H1 (cell line): Measurements from ENCODE around the gene ABI3BP. TPM values are rescaled to one million over a fixed set of nuclear protein-coding genes. Genes with fewer than 3 reads are reported as not detected.

Source experiments
- CTCF ChIA-PET: fragments of 300-600 bp; sonication (Branson Sonifier 250); formaldehyde crosslinking; loops from one replicate; lab custom pipeline; 2021; ENCODE audit not compliant: partially characterized antibody; lab: Charles Lee
- POLR2A ChIA-PET: fragments of 300-600 bp; sonication (Branson Sonifier 250); formaldehyde crosslinking; loops from one replicate; lab custom pipeline; 2021; ENCODE audit warnings: inconsistent platforms; ENCODE audit not compliant: partially characterized antibody; lab: Charles Lee
- DNase-seq, 2 experiments: peaks; one replicate each; pipeline versions ENCODE4 v3.0.0 to v3.0.0-alpha.2; 2010 to 2022; ENCODE audit warnings: low spot score in 2 of 2, low read depth in 1 of 2, mixed read lengths in 1 of 2
- FAIRE-seq: peaks from 2 replicates; lab custom pipeline; 2011; peaks lifted over from hg19 to GRCh38; lab: Jason Lieb, UNC
- H2AFZ ChIP-seq: 2 replicates; pipeline ENCODE4 v1.8.1; 2012; ENCODE audit warnings: low read length, inconsistent platforms
- H2AK5ac ChIP-seq: 2 replicates; pipeline ENCODE4 v1.6.1; 2013; ENCODE audit warnings: low read depth, low read length
- H2BK120ac ChIP-seq: replicated peaks from 2 replicates; pipeline ENCODE3; 2013; ENCODE audit warnings: low read depth, low read length, inconsistent platforms
- H2BK12ac ChIP-seq: 2 replicates; pipeline ENCODE4 v1.6.1; 2013; ENCODE audit warnings: low read depth, low read length
- H2BK15ac ChIP-seq: 2 replicates; pipeline ENCODE4 v1.6.1; 2013; ENCODE audit warnings: low read length
- H2BK20ac ChIP-seq: 2 replicates; pipeline ENCODE4 v1.6.1; 2013; ENCODE audit warnings: low read length
- H2BK5ac ChIP-seq: 2 replicates; pipeline ENCODE4 v1.6.1; 2013; ENCODE audit warnings: low read depth, low read length
- H3K14ac ChIP-seq: 2 replicates; pipeline ENCODE4 v1.6.1; 2013; ENCODE audit warnings: inconsistent platforms; ENCODE audit not compliant: insufficient read length
- H3K18ac ChIP-seq: 2 replicates; pipeline ENCODE4 v1.6.1; 2013; ENCODE audit warnings: low read length; ENCODE audit errors: extremely low read depth
- H3K23ac ChIP-seq: 2 replicates; pipeline ENCODE4 v1.6.1; 2013; ENCODE audit warnings: inconsistent platforms; ENCODE audit not compliant: insufficient read length
- H3K23me2 ChIP-seq: 2 replicates; pipeline ENCODE4 v1.6.1; 2013; ENCODE audit warnings: low read depth, low read length
- H3K27ac ChIP-seq: 2 replicates; pipeline ENCODE4 v1.6.1; 2011; ENCODE audit warnings: low read depth, low read length, inconsistent platforms
- H3K27me3 ChIP-seq, 4 experiments: replicated peaks in 1 of 4; 1 replicate in 1 of 4; 2 replicates in 3 of 4; pipeline versions ENCODE4 v1.6.1 to v1.8.1; 2011 to 2013; ENCODE audit warnings: low read length in 3 of 4, mild to moderate bottlenecking in 3 of 4, inconsistent platforms in 2 of 4, mixed read lengths in 2 of 4, moderate library complexity in 1 of 4; ENCODE audit not compliant: control insufficient read depth in 3 of 4, insufficient read depth in 3 of 4; ENCODE audit errors: extremely low read depth in 1 of 4
- H3K36me3 ChIP-seq, 4 experiments: 2 replicates each; pipeline versions ENCODE4 v1.6.1 to v1.8.1; 2011 to 2013; ENCODE audit warnings: mild to moderate bottlenecking in 4 of 4, low read length in 3 of 4, moderate library complexity in 2 of 4, control low read depth in 1 of 4, inconsistent platforms in 1 of 4; ENCODE audit not compliant: insufficient read depth in 4 of 4, control insufficient read depth in 2 of 4
- H3K4ac ChIP-seq: replicated peaks from 2 replicates; pipeline ENCODE3; 2013; ENCODE audit warnings: low read length, low read depth, mixed read lengths, inconsistent platforms; ENCODE audit not compliant: insufficient read length
- H3K4me1 ChIP-seq, 4 experiments: replicated peaks in 1 of 4; 1 replicate in 1 of 4; 2 replicates in 3 of 4; pipeline versions ENCODE4 v1.6.1 to v1.8.1; 2011 to 2013; ENCODE audit warnings: low read length in 3 of 4, inconsistent platforms in 2 of 4, mixed read lengths in 1 of 4; ENCODE audit not compliant: insufficient read depth in 4 of 4, control insufficient read depth in 3 of 4
- H3K4me2 ChIP-seq, 2 experiments: 2 replicates each; pipeline versions ENCODE4 v1.6.1 to v1.8.1; 2011 to 2013; ENCODE audit warnings: low read depth in 2 of 2, low read length in 2 of 2, control low read depth in 1 of 2, inconsistent platforms in 1 of 2, mild to moderate bottlenecking in 1 of 2; ENCODE audit not compliant: insufficient read depth in 1 of 2
- H3K4me3 ChIP-seq, 4 experiments: fragments of 200-600, 300-600 bp in 1 of 4; sonication (generic), shearing (Covaris generic), sonication (Bioruptor Twin) in 1 of 4; 2 replicates each; pipeline versions ENCODE4 v1.5.1 to v1.8.1; 2011 to 2016; ENCODE audit warnings: low read length in 4 of 4, low read depth in 3 of 4, control low read depth in 2 of 4, inconsistent platforms in 2 of 4, mild to moderate bottlenecking in 2 of 4, mixed read lengths in 1 of 4, moderate library complexity in 1 of 4; ENCODE audit not compliant: insufficient read depth in 2 of 4; ENCODE audit errors: extremely low read depth in 1 of 4
- H3K56ac ChIP-seq: replicated peaks from 2 replicates; pipeline ENCODE3; 2013; ENCODE audit warnings: low read depth, mild to moderate bottlenecking, mixed read lengths, low read length, inconsistent platforms; ENCODE audit not compliant: insufficient read length
- H3K79me1 ChIP-seq: 2 replicates; pipeline ENCODE4 v1.6.1; 2013; ENCODE audit warnings: low read depth, low read length, control low read depth
- H3K79me2 ChIP-seq, 2 experiments: 2 replicates each; pipeline versions ENCODE4 v1.6.1 to v1.8.1; 2012 to 2013; ENCODE audit warnings: low read length in 2 of 2, mild to moderate bottlenecking in 2 of 2, inconsistent platforms in 1 of 2; ENCODE audit not compliant: insufficient read depth in 2 of 2, control insufficient read depth in 1 of 2
- H3K9ac ChIP-seq, 4 experiments: replicated peaks in 1 of 4; 1 replicate in 1 of 4; 2 replicates in 3 of 4; pipeline versions ENCODE4 v1.6.1 to v1.8.1; 2011 to 2013; ENCODE audit warnings: low read depth in 3 of 4, low read length in 3 of 4, control low read depth in 2 of 4, mild to moderate bottlenecking in 2 of 4, moderate library complexity in 2 of 4, inconsistent platforms in 1 of 4; ENCODE audit errors: extremely low read depth in 1 of 4
- H3K9me3 ChIP-seq, 2 experiments: 2 replicates each; pipeline versions ENCODE4 v1.6.1 to v1.8.1; 2012 to 2013; ENCODE audit warnings: mild to moderate bottlenecking in 2 of 2, moderate library complexity in 2 of 2, control low read depth in 1 of 2, inconsistent platforms in 1 of 2, low read depth in 1 of 2, low read length in 1 of 2, mixed read lengths in 1 of 2; ENCODE audit not compliant: insufficient read depth in 2 of 2
- H4K20me1 ChIP-seq, 2 experiments: replicated peaks in 1 of 2; 2 replicates each; pipeline versions ENCODE3 to v1.8.1; 2011 to 2013; ENCODE audit warnings: inconsistent platforms in 2 of 2, low read length in 2 of 2, mild to moderate bottlenecking in 1 of 2; ENCODE audit not compliant: insufficient read depth in 2 of 2, control insufficient read depth in 1 of 2
- H4K5ac ChIP-seq: 2 replicates; pipeline ENCODE4 v1.6.1; 2013; ENCODE audit warnings: low read length, low read depth, mixed read lengths, inconsistent platforms; ENCODE audit not compliant: insufficient read length
- H4K8ac ChIP-seq: 2 replicates; pipeline ENCODE4 v1.8.0; 2013; ENCODE audit warnings: mild to moderate bottlenecking, moderate library complexity, low read length, inconsistent platforms; ENCODE audit not compliant: insufficient read depth; ENCODE audit errors: extremely low read depth
- H4K91ac ChIP-seq: replicated peaks from 2 replicates; pipeline ENCODE3; 2013; ENCODE audit warnings: low read length, mixed read lengths, inconsistent platforms; ENCODE audit not compliant: insufficient read length
- ATF2 ChIP-seq: IDR thresholded peaks from 2 replicates; pipeline ENCODE4 v1.6.1; 2012; ENCODE audit warnings: low read length, inconsistent platforms
- CEBPB ChIP-seq: IDR thresholded peaks from 2 replicates; pipeline ENCODE4 v1.6.1; 2012; ENCODE audit warnings: low read depth, low read length
- E2F6 ChIP-seq: IDR thresholded peaks from 2 replicates; pipeline ENCODE4 v1.6.1; 2012; ENCODE audit warnings: inconsistent platforms
- EP300 ChIP-seq, 2 experiments: IDR thresholded peaks; 1 replicate in 1 of 2; 2 replicates in 1 of 2; pipeline ENCODE4 v1.6.1; 2011 to 2012; ENCODE audit warnings: low read depth in 2 of 2, low read length in 2 of 2, mild to moderate bottlenecking in 2 of 2, borderline replicate concordance in 1 of 2, inconsistent platforms in 1 of 2, moderate library complexity in 1 of 2
- FOSL1 ChIP-seq: IDR thresholded peaks from 2 replicates; pipeline ENCODE4 v1.6.1; 2011; ENCODE audit warnings: mild to moderate bottlenecking, low read depth, low read length, moderate library complexity; ENCODE audit not compliant: insufficient read depth
- NANOG ChIP-seq: IDR thresholded peaks from 2 replicates; pipeline ENCODE4 v1.6.1; 2011; ENCODE audit warnings: low read length, low read depth, mild to moderate bottlenecking, inconsistent platforms; ENCODE audit not compliant: insufficient read depth, poor library complexity, severe bottlenecking
- NRF1 ChIP-seq: IDR thresholded peaks from 2 replicates; pipeline ENCODE4 v1.6.1; 2011; ENCODE audit warnings: mild to moderate bottlenecking, low read depth, low read length, improper control_type of control experiment
- POU5F1 ChIP-seq: IDR thresholded peaks from 2 replicates; pipeline ENCODE4 v1.6.1; 2011; ENCODE audit warnings: low read depth, mild to moderate bottlenecking, low read length, moderate library complexity
- RXRA ChIP-seq: IDR thresholded peaks from 2 replicates; pipeline ENCODE4 v1.6.1; 2011; ENCODE audit warnings: low read depth, mild to moderate bottlenecking, low read length, moderate library complexity; ENCODE audit not compliant: insufficient read depth
- SP2 ChIP-seq: IDR thresholded peaks from 2 replicates; pipeline ENCODE4 v1.6.1; 2012; ENCODE audit warnings: mild to moderate bottlenecking, low read length, inconsistent platforms
- TAF7 ChIP-seq: optimal IDR thresholded peaks from 2 replicates; pipeline ENCODE3; 2011; ENCODE audit warnings: low read depth, mild to moderate bottlenecking, inconsistent platforms, low read length, moderate library complexity, borderline replicate concordance
- WGBS, 2 experiments: shearing (Covaris generic) in 1 of 2; methylation state at CpG; one replicate each; pipeline versions ENCODE4 v1.1.6 to v1.1.7; 2013 to 2015; ENCODE audit warnings: low lambda C conversion rate in 2 of 2, mixed read lengths in 2 of 2, inconsistent platforms in 1 of 2, low coverage in 1 of 2, missing lambda C conversion rate in 1 of 2; ENCODE audit not compliant: insufficient replicate concordance in 2 of 2, insufficient coverage in 1 of 2, insufficient read length in 1 of 2; ENCODE audit errors: extremely low coverage in 1 of 2, missing lambda C conversion rate in 1 of 2; 5-methylcytosine and 5-hydroxymethylcytosine counted together
- polyA plus RNA-seq, 7 experiments: library from polyadenylated mRNA; depleted of rRNA in 3 of 7; stranded (reverse) in 5 of 7; unstranded in 2 of 7; fragments of >200 nt in 5 of 7; fragments of 200-250 nt in 2 of 7; gene quantifications; 1 replicate in 5 of 7; 2 replicates in 1 of 7; 4 replicates in 1 of 7; pipeline versions ENCODE4 v1.2.1 to v1.2.3, GENCODE V29; 2011 to 2013; ENCODE audit warnings: missing spikeins in 2 of 7, mixed read lengths in 2 of 7
- total RNA-seq: library from RNA; stranded (reverse); fragmentation: NEBNext Ultra II Directional; extraction: Animal tissue kit (Norgen Biotek cat#: 25700); gene quantifications from 2 replicates; pipeline ENCODE4 v1.2.1, GENCODE V29; 2021

The ABI3BP gene
- total and polyA plus RNA-seq, 2 of the 8 experiments (the other 6 are each of a cell fraction or from before 2014, with no cell fraction given), result 0.08 to 0.32 TPM

GRCh38 chr3:100970477-100970990 lies 22.7 kb downstream of the ABI3BP start:
- no peak overlapping the region for H3K56ac ChIP-seq
- no peak overlapping the region for H2BK5ac ChIP-seq
- no peaks in the 10 kb centered on the region for H3K9me3 ChIP-seq
- no peak overlapping the region for H3K4me3 ChIP-seq
- TF ChIP-seq TAF7 (no peak), FOSL1 (no peak), POU5F1 (no peak), RXRA (no peak), CEBPB (no peak), EP300 (IDR thresholded peaks at IDR 0.05; ENCODE audit: borderline replicate concordance in 1 of 2, low read depth in 2 of 2, low read length in 2 of 2) (no peak), E2F6 (no peak), NRF1 (no peak), NANOG (no peak), SP2 (no peak), ATF2 (no peak)
- no peak overlapping the region for H3K4ac ChIP-seq
- no peak overlapping the region for H3K23ac ChIP-seq
- FAIRE-seq (no peak), DNase-seq (no peak)
- H3K27ac ChIP-seq, result no peak overlapping the region
- no peak overlapping the region for H2BK120ac ChIP-seq
- H3K14ac ChIP-seq, result no peak overlapping the region
- H2AFZ ChIP-seq, result no peak overlapping the region
- no peak overlapping the region for H4K5ac ChIP-seq
- H3K79me2 ChIP-seq, result no peaks in the 10 kb centered on the region
- H2BK12ac ChIP-seq, result no peak overlapping the region
- no peaks in the 10 kb centered on the region for H3K4me1 ChIP-seq
- H4K8ac ChIP-seq, result no peak overlapping the region
- no peak overlapping the region for H3K9ac ChIP-seq
- H3K4me2 ChIP-seq, result no peak overlapping the region
- ChIA-PET POLR2A (no interaction called here), CTCF (no interaction called here)
- H3K18ac ChIP-seq, result no peak overlapping the region
- no peak overlapping the region for H2BK20ac ChIP-seq
- 91% methylated on average over 6 of the region's 6 CpGs; no CpG with 5 or more reads in 1 of the 2 experiments for WGBS, 2 experiments
- no peak overlapping the region for H4K91ac ChIP-seq
- no peaks in the 10 kb centered on the region for H3K79me1 ChIP-seq
- H3K27me3 ChIP-seq, result peaks cover 0 to 1% (median 0%) of the 10 kb centered on the region in 4 experiments; a peak in 1 of 7 replicates
- H3K36me3 ChIP-seq, result no peaks in the 10 kb centered on the region
- no peaks in the 10 kb centered on the region for H3K23me2 ChIP-seq
- H2AK5ac ChIP-seq, result no peak overlapping the region
- H2BK15ac ChIP-seq, result no peak overlapping the region
- H4K20me1 ChIP-seq, result no peaks in the 10 kb centered on the region
